Muscle layer of colon (tissue), 2 donors: Measurements from ENCODE around the gene BRCC3.
"Not testable (repeated sequence)": the region's sequence is repeated elsewhere in the genome, so short reads cannot be mapped to it uniquely, and the experiment has no call there.

Source experiments
- H3K27ac ChIP-seq: one replicate; pipeline ENCODE4 v1.7.0; 2013; ENCODE audit warnings: low read depth, mild to moderate bottlenecking, low read length, moderate library complexity
- H3K27me3 ChIP-seq, 2 donors: one replicate each; pipeline ENCODE4 v1.7.0; 2013; ENCODE audit warnings: low read length in 2 of 2, mild to moderate bottlenecking in 2 of 2; ENCODE audit not compliant: insufficient read depth in 2 of 2, control insufficient read depth in 1 of 2
- H3K36me3 ChIP-seq: one replicate; pipeline ENCODE4 v1.7.0; 2013; ENCODE audit warnings: mild to moderate bottlenecking, low read length; ENCODE audit not compliant: insufficient read depth
- H3K4me1 ChIP-seq: one replicate; pipeline ENCODE4 v1.7.0; 2013; ENCODE audit warnings: mild to moderate bottlenecking, low read length; ENCODE audit not compliant: insufficient read depth
- H3K4me3 ChIP-seq, 2 donors: one replicate each; pipeline ENCODE4 v1.7.0; 2013; ENCODE audit warnings: low read length in 2 of 2, low read depth in 1 of 2, mild to moderate bottlenecking in 1 of 2, moderate library complexity in 1 of 2
- H3K9ac ChIP-seq: one replicate; pipeline ENCODE4 v1.7.0; 2013; ENCODE audit warnings: low read length
- H3K9me3 ChIP-seq: one replicate; pipeline ENCODE4 v1.7.0; 2013; ENCODE audit warnings: mild to moderate bottlenecking, low read length
- donor health status: abdominal sarcoma.
- donor health status: Adenocarcinoma of cecum.

BRCC3 gene

DNA sequence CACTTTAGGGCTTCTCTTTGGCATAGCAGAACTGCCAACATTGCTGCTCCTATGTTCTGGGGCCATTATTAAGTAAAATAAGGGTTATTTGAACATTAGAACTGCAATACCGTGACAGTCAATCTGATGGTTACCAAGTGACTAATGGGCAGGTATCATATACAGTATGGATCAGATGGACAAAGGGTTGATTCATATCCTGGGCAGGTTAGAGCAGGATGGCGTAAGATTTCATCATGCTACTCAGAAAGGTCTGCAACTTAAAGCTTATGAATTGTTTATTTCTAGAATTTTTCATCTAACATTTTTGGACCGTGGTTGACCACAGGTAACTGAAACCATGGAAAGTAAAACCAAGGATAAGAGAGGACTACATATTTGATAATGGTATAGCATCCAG is 40.9 kb downstream of the BRCC3 start:
- Histone ChIP-seq H3K4me3 (no peak overlapping the region), H3K9me3 (no peaks in the 10 kb centered on the region), H3K27ac (no peak overlapping the region), H3K36me3 (no peaks in the 10 kb centered on the region), H3K9ac (no peak overlapping the region), H3K27me3 (no peaks in the 10 kb centered on the region), H3K4me1 (no peaks in the 10 kb centered on the region)

DNA sequence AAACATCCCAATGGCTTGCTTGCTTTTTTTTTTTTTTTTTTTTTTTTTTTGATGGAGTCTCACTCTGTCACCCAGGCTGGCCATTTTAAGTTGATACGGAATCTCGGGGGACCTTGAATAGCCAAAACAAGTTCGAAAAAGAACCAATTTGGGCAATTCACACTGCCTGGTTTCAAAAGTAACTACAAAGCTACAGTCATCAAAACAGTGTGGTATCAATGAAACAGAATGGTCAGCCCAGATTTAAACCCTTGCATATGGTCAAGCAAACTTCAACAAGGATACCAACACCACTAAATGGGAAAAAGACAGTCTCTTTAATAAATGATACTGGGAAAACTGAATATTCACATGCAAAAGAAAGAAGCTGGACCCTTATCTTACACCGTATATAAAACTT is 41.8 kb downstream of the BRCC3 start:
- H3K9ac ChIP-seq: no peak overlapping the region
- H3K36me3 ChIP-seq: no peaks in the 10 kb centered on the region
- H3K4me3 ChIP-seq: no peak overlapping the region
- H3K4me1 ChIP-seq: no peaks in the 10 kb centered on the region
- no peak overlapping the region for H3K27ac ChIP-seq
- H3K9me3 ChIP-seq: no peaks in the 10 kb centered on the region
- H3K27me3 ChIP-seq: no peaks in the 10 kb centered on the region

DNA sequence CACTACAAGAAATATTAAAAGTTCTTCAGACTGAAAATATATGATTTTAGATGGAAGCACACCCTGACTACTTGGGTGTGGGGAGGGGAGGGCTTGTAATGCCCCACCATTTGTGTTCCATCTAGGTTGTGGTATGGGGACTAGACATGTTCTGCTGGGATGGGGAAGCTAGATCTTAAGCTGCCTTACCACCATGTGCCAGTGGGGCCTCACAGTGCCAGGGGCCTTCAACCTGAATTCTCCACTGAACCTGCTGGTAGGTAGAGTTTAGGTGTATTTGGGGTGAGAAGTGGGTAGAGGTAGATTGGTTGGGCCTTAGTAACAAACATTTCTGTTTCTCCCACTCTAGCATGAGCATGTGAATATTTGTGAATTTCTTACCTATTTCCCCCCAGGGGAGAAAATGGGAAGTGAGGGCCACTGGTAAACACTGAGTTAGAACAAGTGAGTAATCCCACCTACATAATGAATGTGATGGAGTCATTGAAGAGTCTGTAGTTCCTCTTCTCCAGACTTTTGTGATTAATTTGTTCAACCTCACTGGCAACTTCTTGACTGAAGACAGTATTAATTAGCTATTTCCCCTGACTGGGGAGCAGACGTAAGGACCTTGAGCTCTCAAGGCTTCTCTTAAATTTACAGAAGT is 44.0 kb downstream of the BRCC3 start:
- Histone ChIP-seq H3K4me1 (no peaks in the 10 kb centered on the region), H3K9me3 (no peaks in the 10 kb centered on the region), H3K9ac (no peak overlapping the region), H3K27me3 (no peaks in the 10 kb centered on the region), H3K27ac (no peak overlapping the region), H3K36me3 (no peaks in the 10 kb centered on the region), H3K4me3 (no peak overlapping the region)

DNA sequence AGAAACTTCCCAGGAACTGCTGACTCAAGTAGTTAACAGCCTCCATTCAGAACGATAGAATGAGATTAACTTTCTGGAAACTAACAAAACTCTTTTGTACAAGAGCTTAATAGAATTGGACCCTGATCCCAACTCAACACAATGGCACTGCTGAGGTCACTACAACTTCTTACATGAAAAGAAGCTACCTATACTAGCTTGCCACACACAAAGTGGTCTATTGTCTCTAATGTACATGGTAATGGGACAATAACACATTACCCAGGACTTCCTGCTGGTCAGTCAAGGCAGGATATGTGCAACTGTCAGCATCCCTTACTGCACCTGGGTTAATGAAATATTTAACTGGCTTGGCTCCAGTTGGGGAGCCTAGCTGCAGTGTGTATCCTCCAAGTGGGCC is 56.2 kb downstream of the BRCC3 start:
- Histone ChIP-seq H3K27me3 (no peaks in the 10 kb centered on the region), H3K36me3 (no peaks in the 10 kb centered on the region), H3K4me3 (no peak overlapping the region), H3K9ac (no peak overlapping the region), H3K27ac (no peak overlapping the region), H3K9me3 (peaks cover 3% of the 10 kb centered on the region), H3K4me1 (no peaks in the 10 kb centered on the region)

DNA sequence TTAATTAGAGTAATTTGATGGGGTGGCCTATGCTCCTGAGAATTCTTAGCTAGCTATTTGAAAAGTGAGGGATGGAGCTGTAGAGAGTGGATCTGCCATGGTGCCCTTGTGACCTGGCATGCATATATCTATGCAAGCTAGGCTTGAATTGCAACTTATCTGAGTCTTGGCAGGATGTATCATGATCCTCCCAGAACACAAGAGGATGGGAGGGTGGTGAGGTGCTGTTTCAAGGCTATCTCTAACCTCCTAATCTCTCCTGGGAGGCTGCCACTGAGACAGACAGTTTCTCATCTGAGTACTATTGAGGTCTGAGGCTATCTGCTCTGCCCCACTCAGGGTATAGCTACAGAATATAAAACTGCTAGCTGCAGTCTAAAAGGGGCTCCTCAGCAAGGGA is 56.6 kb downstream of the BRCC3 start:
- Histone ChIP-seq H3K36me3 (no peaks in the 10 kb centered on the region), H3K9me3 (peaks cover 3% of the 10 kb centered on the region), H3K27ac (no peak overlapping the region), H3K9ac (no peak overlapping the region), H3K27me3 (no peaks in the 10 kb centered on the region), H3K4me3 (no peak overlapping the region), H3K4me1 (no peaks in the 10 kb centered on the region)

DNA sequence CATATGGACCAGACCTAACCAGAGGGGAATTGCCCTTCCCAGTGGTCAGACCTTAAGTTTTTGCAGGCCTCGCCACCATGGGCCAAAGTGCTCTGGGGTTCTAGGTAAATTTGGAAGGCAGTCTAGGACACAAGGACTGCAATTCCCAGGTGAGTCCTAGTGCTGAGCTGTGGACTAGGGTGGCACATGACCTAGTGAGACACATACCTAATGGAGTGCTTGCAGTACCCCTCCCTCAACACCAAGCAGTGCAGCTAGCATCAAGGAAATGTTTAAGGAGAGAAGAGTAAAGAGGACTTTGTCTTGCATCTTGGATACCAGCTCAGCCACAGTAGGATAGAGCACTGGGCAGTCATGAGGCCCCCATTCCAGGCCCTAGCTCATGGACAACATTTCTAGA is 60.8 kb downstream of the BRCC3 start:
- no peak overlapping the region for H3K27ac ChIP-seq
- no peak overlapping the region for H3K4me3 ChIP-seq
- no peaks in the 10 kb centered on the region for H3K36me3 ChIP-seq
- no peaks in the 10 kb centered on the region for H3K27me3 ChIP-seq
- no peaks in the 10 kb centered on the region for H3K4me1 ChIP-seq
- peaks cover 3% of the 10 kb centered on the region for H3K9me3 ChIP-seq
- no peak overlapping the region for H3K9ac ChIP-seq

DNA sequence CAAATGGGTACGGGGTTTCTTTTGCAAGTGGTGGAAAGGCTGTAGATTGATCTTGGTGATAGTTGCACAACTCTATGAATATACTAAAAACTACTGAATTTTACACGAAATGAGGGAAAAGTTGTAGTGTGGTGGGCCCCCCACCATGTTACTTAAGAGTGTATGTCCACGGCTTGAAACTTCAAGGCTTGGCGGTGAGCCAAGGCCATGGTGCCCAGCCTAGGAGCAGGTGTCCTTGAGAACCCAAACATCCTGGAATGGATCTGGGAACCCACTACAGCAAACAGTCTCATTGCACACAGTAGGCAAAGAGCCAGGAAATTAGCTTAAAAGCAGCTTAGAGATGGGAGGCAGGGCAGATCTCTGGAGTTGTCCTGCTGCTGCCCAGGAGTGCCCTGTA is 62.9 kb downstream of the BRCC3 start:
- no peak overlapping the region for H3K27ac ChIP-seq
- no peaks in the 10 kb centered on the region for H3K4me1 ChIP-seq
- peaks cover under 1% of the 10 kb centered on the region for H3K9me3 ChIP-seq
- H3K4me3 ChIP-seq: no peak overlapping the region
- no peaks in the 10 kb centered on the region for H3K36me3 ChIP-seq
- H3K9ac ChIP-seq: no peak overlapping the region
- H3K27me3 ChIP-seq: no peaks in the 10 kb centered on the region

DNA sequence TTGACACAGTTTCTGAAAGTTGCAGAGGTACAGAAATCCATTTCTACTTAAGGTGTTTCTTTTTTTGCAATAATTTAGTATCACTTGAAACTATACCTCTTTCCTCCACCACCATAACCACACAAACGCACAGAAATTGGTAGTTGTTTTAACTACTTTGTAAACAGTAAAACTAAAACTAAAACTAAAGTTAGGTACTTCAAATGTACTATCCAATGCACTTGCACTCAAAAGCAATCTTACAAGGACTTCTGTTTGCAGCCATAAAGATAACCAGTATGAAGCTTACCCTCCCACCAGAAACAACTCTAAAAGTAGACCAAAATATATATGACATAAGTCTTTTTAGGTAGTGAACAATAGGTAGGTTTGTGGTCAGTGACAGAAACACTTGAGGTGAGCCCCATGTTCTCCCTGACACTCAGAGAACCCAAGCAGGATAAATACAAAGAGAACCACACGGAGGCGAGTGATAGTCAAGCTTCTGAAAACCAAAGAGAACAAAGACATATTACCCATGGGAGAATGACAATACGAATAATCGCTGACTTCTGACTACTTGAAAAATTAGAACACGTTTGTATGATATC is 72.7 kb downstream of the BRCC3 start:
- Histone ChIP-seq H3K4me1 (no peaks in the 10 kb centered on the region), H3K9me3 (no peaks in the 10 kb centered on the region), H3K9ac (no peak overlapping the region), H3K4me3 (no peak overlapping the region), H3K36me3 (no peaks in the 10 kb centered on the region), H3K27me3 (no peaks in the 10 kb centered on the region), H3K27ac (no peak overlapping the region)

DNA sequence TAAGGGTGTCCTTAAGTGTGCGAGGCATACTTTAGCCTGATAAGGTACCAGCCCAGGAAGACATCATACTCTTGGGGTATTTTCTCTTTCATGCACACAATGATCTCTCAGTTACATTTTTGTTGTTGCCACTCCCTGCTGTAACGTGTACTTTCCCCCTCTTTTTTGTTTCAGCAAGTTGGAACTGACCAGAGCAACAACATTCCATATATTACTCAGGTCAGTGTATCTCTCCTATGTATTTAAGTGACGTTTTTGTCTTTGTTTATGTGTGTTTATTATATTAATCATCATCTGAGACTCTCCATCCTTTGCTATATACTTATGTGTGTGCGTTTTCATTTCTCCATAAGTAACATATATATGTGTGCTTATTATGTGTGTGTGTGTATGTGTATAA is 73.6 kb downstream of the BRCC3 start:
- no peaks in the 10 kb centered on the region for H3K9me3 ChIP-seq
- H3K27me3 ChIP-seq: no peaks in the 10 kb centered on the region
- H3K9ac ChIP-seq: no peak overlapping the region
- H3K4me3 ChIP-seq: no peak overlapping the region
- H3K36me3 ChIP-seq: no peaks in the 10 kb centered on the region
- no peak overlapping the region for H3K27ac ChIP-seq
- no peaks in the 10 kb centered on the region for H3K4me1 ChIP-seq

DNA sequence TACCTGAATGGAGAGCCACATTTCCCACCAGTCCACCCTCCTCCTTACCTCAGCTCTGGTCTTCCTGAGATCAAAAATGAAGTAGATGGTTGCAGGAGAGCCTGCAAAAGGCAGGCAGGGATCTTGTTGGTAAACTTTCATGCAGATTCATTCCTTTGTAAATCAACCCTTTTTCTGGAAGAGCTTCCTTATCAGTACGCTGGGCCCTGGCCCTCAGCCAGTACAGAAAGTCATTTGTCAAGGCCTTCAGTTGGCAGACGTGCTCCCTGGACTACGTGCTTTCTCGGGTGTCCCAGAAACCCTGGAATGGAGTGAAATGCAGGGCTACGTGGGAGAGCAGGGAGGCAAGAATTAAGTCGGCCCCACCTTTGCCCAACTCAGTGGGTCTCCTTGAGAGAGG is 76.3 kb downstream of the BRCC3 start:
- not testable (repeated sequence) for H3K9me3 ChIP-seq, H3K4me3 ChIP-seq, H3K27ac ChIP-seq, H3K27me3 ChIP-seq, H3K9ac ChIP-seq, H3K4me1 ChIP-seq, H3K36me3 ChIP-seq

DNA sequence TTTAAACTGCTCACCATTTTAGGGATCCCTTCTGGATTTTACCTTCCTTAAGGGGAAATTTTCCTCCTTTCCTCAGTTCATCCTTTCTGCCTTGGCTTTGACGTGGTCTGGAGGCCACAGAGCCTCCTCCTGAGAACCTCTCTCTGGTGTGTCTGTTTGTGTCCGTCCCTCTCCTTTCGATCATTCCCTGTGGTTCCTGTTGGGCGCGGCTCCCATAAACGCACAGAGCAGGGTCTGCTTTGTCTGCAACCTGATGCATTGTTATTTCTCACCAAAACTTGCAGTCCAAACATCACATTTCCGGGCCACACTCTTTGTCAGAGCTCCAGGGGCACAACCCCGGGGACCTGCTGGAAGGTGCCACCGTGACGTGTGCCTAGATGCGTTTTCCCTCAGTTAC is 76.9 kb downstream of the BRCC3 start:
- not testable (repeated sequence) for H3K27me3 ChIP-seq, H3K9me3 ChIP-seq, H3K4me1 ChIP-seq, H3K4me3 ChIP-seq, H3K36me3 ChIP-seq, H3K9ac ChIP-seq, H3K27ac ChIP-seq

DNA sequence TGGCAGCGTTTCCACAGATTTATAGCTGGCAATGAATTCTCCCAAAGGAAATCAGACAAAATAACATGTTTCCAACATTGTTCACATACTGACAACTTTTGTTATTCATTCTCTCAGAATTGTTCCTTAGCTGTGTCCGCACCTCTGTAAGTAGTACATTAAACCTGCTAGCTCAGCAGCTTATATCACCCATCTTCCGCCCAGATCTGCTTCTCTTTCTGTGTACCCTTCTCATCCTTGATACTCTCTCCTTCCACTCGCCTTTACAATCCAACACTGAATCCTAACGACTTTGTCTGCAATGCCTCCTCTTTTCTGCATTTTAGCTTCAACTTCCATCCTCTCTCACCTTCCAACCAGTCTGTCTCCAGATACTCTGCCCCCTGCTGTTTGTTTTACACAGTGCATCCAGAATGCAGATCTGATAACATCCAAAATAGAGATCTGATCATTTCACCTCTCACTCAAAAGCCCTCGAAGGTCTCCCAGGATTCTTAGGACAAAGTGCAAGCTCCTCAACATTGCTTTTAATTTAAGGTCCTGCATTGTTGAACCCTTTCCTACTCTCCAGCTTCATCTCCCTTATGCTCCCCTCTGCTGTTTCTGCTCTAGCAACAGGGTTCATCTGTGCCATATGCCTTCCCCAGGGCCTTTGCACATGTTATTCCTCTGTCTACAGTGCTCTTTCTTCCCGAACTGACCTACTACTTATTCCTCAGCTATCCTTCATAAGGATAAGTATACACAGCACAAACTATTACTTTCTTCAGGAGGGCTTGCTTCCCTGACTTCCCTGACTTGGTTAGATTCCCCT is 77.6 kb downstream of the BRCC3 start:
- Histone ChIP-seq H3K9ac (no peak overlapping the region), H3K36me3 (no peaks in the 10 kb centered on the region), H3K4me1 (no peaks in the 10 kb centered on the region), H3K4me3 (no peak overlapping the region), H3K27me3 (no peaks in the 10 kb centered on the region), H3K27ac (no peak overlapping the region), H3K9me3 (no peaks in the 10 kb centered on the region)
